Osteoblast (primary cell): ENCODE results near the gene SKAP1. TPM values are rescaled to one million over a fixed set of nuclear protein-coding genes. Genes with fewer than 3 reads are reported as not detected.

ENCODE experiments used
- DNase-seq: peaks from one replicate; pipeline ENCODE4 v3.0.0; 2011; ENCODE audit warnings: low spot score, mixed read lengths; ENCODE audit not compliant: insufficient read length; ENCODE audit errors: missing footprints
- H2AFZ ChIP-seq: 2 replicates; pipeline ENCODE4 v1.6.0; 2011; ENCODE audit warnings: mild to moderate bottlenecking, low read length
- H3K27ac ChIP-seq: 2 replicates; pipeline ENCODE4 v1.5.1; 2011; ENCODE audit warnings: mild to moderate bottlenecking, low read depth, low read length, moderate library complexity
- H3K27me3 ChIP-seq: 2 replicates; pipeline ENCODE4 v1.6.0; 2012; ENCODE audit warnings: mild to moderate bottlenecking, control low read depth, inconsistent platforms, low read length, moderate library complexity; ENCODE audit not compliant: insufficient read depth
- H3K36me3 ChIP-seq: 2 replicates; pipeline ENCODE4 v1.5.1; 2011; ENCODE audit warnings: mild to moderate bottlenecking, low read length, control low read depth, moderate library complexity; ENCODE audit not compliant: insufficient read depth
- H3K4me1 ChIP-seq: 2 replicates; pipeline ENCODE4 v1.5.1; 2011; ENCODE audit warnings: mild to moderate bottlenecking, low read length, control low read depth, moderate library complexity; ENCODE audit not compliant: insufficient read depth
- H3K4me2 ChIP-seq: 2 replicates; pipeline ENCODE4 v1.6.0; 2011; ENCODE audit warnings: mild to moderate bottlenecking, low read length; ENCODE audit not compliant: insufficient read depth
- H3K4me3 ChIP-seq: fragments of 200-600 bp; sonication (generic); 3 replicates; pipeline ENCODE4 v1.5.1; 2012; ENCODE audit warnings: mild to moderate bottlenecking, low read length, inconsistent platforms; ENCODE audit not compliant: insufficient read depth
- H3K79me2 ChIP-seq: 2 replicates; pipeline ENCODE4 v1.6.0; 2012; ENCODE audit warnings: mild to moderate bottlenecking, low read length, control low read depth, inconsistent platforms; ENCODE audit not compliant: insufficient read depth
- H3K9me3 ChIP-seq: 2 replicates; pipeline ENCODE4 v1.5.1; 2011; ENCODE audit warnings: low read depth, low read length, control low read depth
- H4K20me1 ChIP-seq: 2 replicates; pipeline ENCODE4 v1.6.0; 2012; ENCODE audit warnings: mild to moderate bottlenecking, low read length, control low read depth; ENCODE audit not compliant: insufficient read depth
- CTCF ChIP-seq: IDR thresholded peaks from 2 replicates; pipeline ENCODE4 v1.5.1; 2011; ENCODE audit warnings: mild to moderate bottlenecking, low read depth, low read length, moderate library complexity; ENCODE audit errors: extremely low read depth
- total RNA-seq: library from RNA; depleted of rRNA; stranded (reverse); fragments of >200 nt; gene quantifications from 2 replicates; pipeline ENCODE4 v1.2.3, GENCODE V29; 2012

Gene SKAP1
- total RNA-seq, 1 donor: not detected

- Histone ChIP-seq H3K79me2 (no peaks in the 10 kb centered on the region), H3K27ac (no peak overlapping the region), H3K4me3 (no peak overlapping the region), H3K36me3 (no peaks in the 10 kb centered on the region), H3K9me3 (no peaks in the 10 kb centered on the region), H3K4me2 (no peak overlapping the region), H2AFZ (no peak overlapping the region), H3K4me1 (no peaks in the 10 kb centered on the region), H4K20me1 (no peaks in the 10 kb centered on the region), H3K27me3 (peaks cover 72% of the 10 kb centered on the region)
- no peak for DNase-seq
- no peak for TF ChIP-seq CTCF
These were observed 38.6 kb downstream of the SKAP1 start for GRCh38 chr17:48391444-48391843.

GRCh38 chr17:48389903-48390302, 40.1 kb downstream of the SKAP1 start:
- Histone ChIP-seq H3K79me2 (no peaks in the 10 kb centered on the region), H3K9me3 (no peaks in the 10 kb centered on the region), H3K27me3 (peaks cover 71% of the 10 kb centered on the region), H3K4me2 (no peak overlapping the region), H3K4me3 (no peak overlapping the region), H4K20me1 (no peaks in the 10 kb centered on the region), H3K4me1 (no peaks in the 10 kb centered on the region), H2AFZ (no peak overlapping the region), H3K27ac (no peak overlapping the region), H3K36me3 (no peaks in the 10 kb centered on the region)
- DNase-seq: no peak
- TF ChIP-seq CTCF: no peak

DNA sequence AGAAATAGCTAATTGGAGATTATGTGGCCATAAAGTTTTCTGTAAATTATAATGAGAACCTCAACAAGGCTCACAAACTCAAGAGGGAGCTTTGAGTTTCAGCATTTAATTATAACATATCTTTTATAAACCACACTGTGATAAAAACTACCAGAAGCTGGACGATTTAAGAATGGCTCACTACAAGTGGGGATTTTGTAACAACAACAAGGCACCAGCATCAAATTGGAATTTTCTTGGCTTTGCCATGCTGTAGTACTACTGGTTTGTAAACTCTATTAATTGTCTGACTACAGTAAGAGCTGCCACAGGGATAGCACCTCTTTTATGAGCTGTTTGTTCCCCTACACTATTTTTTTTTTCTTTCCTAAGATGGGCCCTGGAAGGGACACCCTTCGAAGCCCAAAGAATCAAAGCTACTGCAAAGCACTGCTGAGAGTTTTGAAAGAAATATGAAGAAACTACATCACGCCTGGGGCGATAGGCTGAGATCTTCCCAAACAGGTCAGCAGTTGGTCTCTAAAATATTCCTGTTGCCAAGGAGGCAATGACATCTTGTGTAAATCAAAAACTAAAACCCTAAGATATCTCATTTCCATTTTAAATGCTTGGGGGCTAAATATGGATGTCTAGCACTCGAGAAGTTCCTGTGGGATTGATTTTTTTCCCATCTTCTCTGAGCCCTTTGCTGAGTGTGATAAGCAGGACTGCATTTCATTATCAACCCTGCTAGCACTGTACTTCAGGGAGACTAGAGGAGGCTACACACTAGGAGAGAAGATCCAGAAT, 40.9 kb downstream of the SKAP1 start:
- no peak for TF ChIP-seq CTCF
- DNase-seq: no peak
- Histone ChIP-seq H3K27me3 (peaks cover 74% of the 10 kb centered on the region), H4K20me1 (no peaks in the 10 kb centered on the region), H3K27ac (no peak overlapping the region), H3K4me2 (no peak overlapping the region), H3K79me2 (no peaks in the 10 kb centered on the region), H2AFZ (no peak overlapping the region), H3K4me3 (no peak overlapping the region), H3K36me3 (no peaks in the 10 kb centered on the region), H3K9me3 (no peaks in the 10 kb centered on the region), H3K4me1 (no peaks in the 10 kb centered on the region)

DNA sequence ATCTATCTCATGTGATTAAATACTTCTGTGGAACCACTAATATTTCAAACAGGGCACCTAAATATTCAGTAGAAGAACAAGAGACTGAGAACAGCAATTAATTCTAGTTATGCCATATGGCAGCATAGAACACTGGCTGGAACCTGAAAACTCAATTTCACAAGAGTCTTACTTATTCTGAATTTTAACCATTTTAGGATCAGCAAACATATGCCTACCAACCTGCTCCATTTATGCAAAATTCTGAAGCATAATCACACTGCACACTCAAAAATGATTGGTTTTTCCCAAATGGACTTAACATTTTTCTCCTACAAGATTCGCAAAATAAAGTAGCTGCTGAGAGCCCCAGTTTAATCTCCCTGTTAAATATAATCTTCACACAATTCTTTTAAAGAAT, 43.2 kb downstream of the SKAP1 start:
- H3K27me3 ChIP-seq: peaks cover 77% of the 10 kb centered on the region
- no peak for DNase-seq
- H3K4me3 ChIP-seq: no peak overlapping the region
- no peak overlapping the region for H2AFZ ChIP-seq
- H3K79me2 ChIP-seq: no peaks in the 10 kb centered on the region
- no peak overlapping the region for H3K4me2 ChIP-seq
- H3K27ac ChIP-seq: no peak overlapping the region
- no peaks in the 10 kb centered on the region for H3K9me3 ChIP-seq
- H3K36me3 ChIP-seq: no peaks in the 10 kb centered on the region
- no peak for TF ChIP-seq CTCF
- no peaks in the 10 kb centered on the region for H3K4me1 ChIP-seq
- H4K20me1 ChIP-seq: no peaks in the 10 kb centered on the region
